ENCODE measurements around the gene AKAP17A. TPM values are rescaled to one million over a fixed set of nuclear protein-coding genes. Genes with fewer than 3 reads are reported as not detected.

AKAP17A gene
- total and polyA plus RNA-seq, 10 donors = 36.6 to 88.9 (median 70.0) TPM

GRCh38 chrX:1629244-1629643 lies 37.8 kb downstream of the AKAP17A start:
- TF ChIP-seq POLR2AphosphoS5 (IDR thresholded peaks at IDR 0.05) (no peak), CTCF (IDR thresholded peaks at IDR 0.05 in 8 of 11, conservative IDR thresholded peaks at IDR 0.05 in 3 of 11) (no peak), POLR2A (IDR thresholded peaks at IDR 0.05) (no peak)
- Histone ChIP-seq H3K4me1 (no peaks in the 10 kb centered on the region), H3K27ac (no peak overlapping the region), H3K27me3 (replicated peaks in 1 of 7) (peaks cover 0 to under 1% (median 0%) of the 10 kb centered on the region in 7 donors), H3K9me3 (no peaks in the 10 kb centered on the region), H3K4me3 (no peak overlapping the region), H3K36me3 (no peaks in the 10 kb centered on the region)
- intact Hi-C loops (cut with DNase I; ENCODE audit: low total_unique reads) = no loop called here
- 66 to 84% (median 73%) methylated on average over 7 of the region's 7 CpGs for WGBS, 5 donors
- no peak for DNase-seq

GRCh38 chrX:1646009-1646408 lies 54.6 kb downstream of the AKAP17A start:
- intact Hi-C loops (cut with DNase I; ENCODE audit: low total_unique reads) = no loop called here
- Histone ChIP-seq H3K27me3 (replicated peaks in 1 of 7) (peaks cover 0 to 21% (median 0%) of the 10 kb centered on the region in 7 donors), H3K4me3 (no peak overlapping the region), H3K9me3 (peaks cover 0 to 22% (median 15%) of the 10 kb centered on the region in 8 donors), H3K36me3 (no peaks in the 10 kb centered on the region), H3K4me1 (peaks cover 0 to 7% (median 0%) of the 10 kb centered on the region in 6 donors), H3K27ac (no peak overlapping the region)
- no peak for DNase-seq
- TF ChIP-seq POLR2AphosphoS5 (IDR thresholded peaks at IDR 0.05) (no peak), CTCF (IDR thresholded peaks at IDR 0.05 in 8 of 11, conservative IDR thresholded peaks at IDR 0.05 in 3 of 11) (no peak), POLR2A (IDR thresholded peaks at IDR 0.05) (no peak)

- H3K27me3 ChIP-seq (replicated peaks in 1 of 7) = peaks cover 0 to 21% (median 0%) of the 10 kb centered on the region in 7 donors
- H3K4me1 ChIP-seq = peaks cover 0 to 12% (median 0%) of the 10 kb centered on the region in 6 donors
- TF ChIP-seq POLR2AphosphoS5 (IDR thresholded peaks at IDR 0.05) = no peak
- TF ChIP-seq POLR2A (IDR thresholded peaks at IDR 0.05) = no peak
- no peak for TF ChIP-seq CTCF (IDR thresholded peaks at IDR 0.05 in 8 of 11, conservative IDR thresholded peaks at IDR 0.05 in 3 of 11)
- WGBS, 5 donors = 33 to 62% (median 43%) methylated on average over 8 of the region's 8 CpGs
- H3K27ac ChIP-seq = no peak overlapping the region
- no peaks in the 10 kb centered on the region for H3K36me3 ChIP-seq
- peaks cover 0 to 22% (median 15%) of the 10 kb centered on the region in 8 donors for H3K9me3 ChIP-seq
- H3K4me3 ChIP-seq = no peak overlapping the region
- intact Hi-C loops (cut with DNase I; ENCODE audit: low total_unique reads) = loop anchor here (5.0 kb wide), 1 partner anchor 943 kb away; no protein-coding TSS in a partner anchor
- DNase-seq = no peak
Observed at GRCh38 chrX:1649621-1650020, 58.2 kb downstream of the AKAP17A start.

Other genes with a start within 250 kb of the AKAP17A start
- 100 to 1,000 TPM; 255 to 309 (median 297) TPM for gene SLC25A6, start 199.5 kb upstream of the AKAP17A start, total RNA-seq
- 100 to 1,000 TPM; 396 to 443 (median 425) TPM for gene SLC25A6, start 199.5 kb upstream of the AKAP17A start, polyA plus RNA-seq
- 10 to 100 TPM; 21.3 to 35.5 (median 27.9) TPM for gene ASMTL, start 138.7 kb upstream of the AKAP17A start, total RNA-seq
- 10 to 100 TPM; 25.0 to 28.8 (median 26.6) TPM for gene ASMTL, start 138.7 kb upstream of the AKAP17A start, polyA plus RNA-seq
- gene P2RY8, start 54.4 kb upstream of the AKAP17A start, total RNA-seq = 10 to 100 TPM; 19.5 to 32.2 (median 30.0) TPM
- 10 to 100 TPM in 1 of 3 donors, 1 to 10 TPM in 2; 8.1 to 15.5 (median 8.5) TPM for gene P2RY8, start 54.4 kb upstream of the AKAP17A start, polyA plus RNA-seq
- 1 to 10 TPM in 1 of 7 donors, under 1 TPM in 4, not detected in 2; 0.25 to 9.6 (median 0.54) TPM for gene ASMT, start 23.5 kb downstream of the AKAP17A start, total RNA-seq
- 1 to 10 TPM in 2 of 3 donors, under 1 TPM in 1; 0.11 to 3.9 (median 1.2) TPM for gene ASMT, start 23.5 kb downstream of the AKAP17A start, polyA plus RNA-seq